HL-60/S4 (cell line): ENCODE measurements around the gene UROS.

Experiments
- in situ Hi-C: fragments of 300-500 bp; cut with MboI; formaldehyde crosslinking; loops from 2 replicates; pipeline ENCODE4 v1.14.3; 2022; ENCODE audit warnings: low sequenced_read_pairs

Gene UROS

DNA sequence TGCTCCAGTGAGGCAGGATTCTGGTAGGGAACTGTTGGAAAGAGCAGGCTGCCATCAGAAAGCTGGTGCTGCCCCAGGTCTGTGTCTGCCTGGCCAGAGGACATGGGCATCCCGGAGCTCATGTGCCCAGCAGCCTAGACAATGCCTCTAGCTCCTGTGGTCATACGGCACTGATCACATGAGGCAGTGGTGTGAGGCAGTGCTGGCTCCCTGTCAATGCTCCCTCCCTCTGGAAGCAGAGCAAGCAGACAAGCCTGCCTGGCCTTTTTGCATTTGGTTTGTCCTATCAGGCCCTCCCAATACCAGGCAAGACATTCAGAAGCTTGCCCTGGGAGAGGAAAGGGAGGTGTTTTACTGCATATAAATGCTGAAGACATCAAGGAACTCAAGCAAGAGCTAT lies 27.9 kb downstream of the UROS start:
- in situ Hi-C loops, result no loop called here

DNA sequence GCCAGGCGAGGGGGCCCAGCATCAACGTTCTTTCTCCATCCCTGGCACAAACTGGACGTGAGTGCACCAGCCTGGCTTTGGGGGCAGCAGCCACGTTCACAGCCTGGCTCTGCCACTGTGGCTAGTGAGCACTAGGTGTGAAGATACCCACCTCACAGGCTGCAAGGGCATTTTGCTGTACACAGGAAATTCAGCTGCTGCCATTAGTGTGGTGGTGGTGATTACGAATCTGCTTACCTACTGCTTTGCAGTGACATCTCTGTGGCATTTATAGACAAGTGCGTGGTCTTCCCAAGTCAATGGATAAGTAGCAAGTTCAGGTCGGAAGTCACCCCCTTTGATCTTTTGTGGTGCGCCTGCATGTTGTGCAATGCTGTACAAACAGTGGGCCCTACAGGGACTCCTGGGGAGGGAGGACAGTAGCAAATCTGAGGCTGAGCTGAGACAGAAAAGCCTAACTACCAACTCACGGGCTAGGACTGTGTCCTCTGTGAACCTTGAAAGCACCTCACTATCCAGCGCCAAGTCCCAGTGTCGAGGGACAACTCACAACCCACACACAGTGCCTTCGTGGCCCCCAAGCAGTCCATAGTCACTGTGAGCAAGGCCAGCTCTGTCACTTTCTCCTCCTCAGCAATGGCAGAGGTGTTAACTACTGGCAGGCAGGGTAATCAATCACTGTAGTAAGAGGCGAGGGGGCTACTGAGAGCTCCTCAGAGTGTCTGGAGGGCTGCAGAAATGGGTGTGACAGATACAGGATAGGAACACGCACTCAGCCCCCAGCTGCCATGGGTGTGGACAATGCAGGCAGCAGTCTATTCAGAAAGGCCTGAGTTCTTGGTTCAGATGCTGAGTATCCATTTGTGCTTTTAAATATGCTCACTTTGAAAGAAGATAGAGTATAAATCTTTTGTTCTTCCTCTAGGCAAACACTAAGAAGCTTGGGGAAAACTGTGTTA lies 30.4 kb downstream of the UROS start:
- in situ Hi-C loops, result no loop called here

DNA sequence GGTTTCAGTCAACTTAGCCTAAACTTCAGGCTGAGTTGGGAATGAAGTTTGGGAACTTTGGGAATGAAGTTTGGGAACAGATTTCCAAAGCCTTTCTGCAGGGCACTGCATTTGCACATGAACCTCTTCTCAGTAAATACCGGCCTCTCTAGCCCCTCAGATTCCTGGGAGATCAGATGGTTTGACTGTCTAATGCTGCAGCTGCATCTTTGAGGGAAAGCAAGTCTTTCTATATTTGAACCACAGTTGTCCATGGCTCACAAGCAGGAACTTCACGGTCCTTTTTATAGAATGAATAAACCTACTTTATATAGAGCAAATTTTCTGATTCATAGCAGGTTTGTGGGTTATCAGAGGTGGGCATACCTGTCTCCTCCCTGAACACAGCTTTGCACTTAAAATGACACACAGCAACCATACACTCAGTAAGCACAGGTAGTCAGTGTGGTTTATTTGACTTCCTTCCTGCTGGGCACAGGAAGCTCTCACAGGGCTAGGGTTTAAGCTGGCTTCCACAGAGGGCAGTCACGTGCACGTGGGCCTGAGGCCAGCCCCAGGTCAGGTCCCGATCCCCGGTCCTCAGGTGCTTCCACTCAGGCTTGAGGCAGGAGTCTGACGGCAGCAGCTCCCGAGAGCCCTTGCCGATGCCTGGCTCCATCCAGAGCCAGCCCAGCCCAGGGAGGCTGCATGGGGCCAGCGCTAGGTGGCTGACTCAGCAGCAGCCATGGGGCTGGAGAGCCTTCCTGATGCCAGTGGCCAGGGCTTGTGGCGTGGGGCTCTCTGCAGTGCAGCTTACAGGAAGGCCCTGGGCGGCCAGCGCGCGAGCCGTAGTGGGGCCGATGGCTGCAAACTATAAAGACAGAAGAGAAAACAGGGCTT lies 34.7 kb downstream of the UROS start:
- in situ Hi-C loops, result no loop called here

DNA sequence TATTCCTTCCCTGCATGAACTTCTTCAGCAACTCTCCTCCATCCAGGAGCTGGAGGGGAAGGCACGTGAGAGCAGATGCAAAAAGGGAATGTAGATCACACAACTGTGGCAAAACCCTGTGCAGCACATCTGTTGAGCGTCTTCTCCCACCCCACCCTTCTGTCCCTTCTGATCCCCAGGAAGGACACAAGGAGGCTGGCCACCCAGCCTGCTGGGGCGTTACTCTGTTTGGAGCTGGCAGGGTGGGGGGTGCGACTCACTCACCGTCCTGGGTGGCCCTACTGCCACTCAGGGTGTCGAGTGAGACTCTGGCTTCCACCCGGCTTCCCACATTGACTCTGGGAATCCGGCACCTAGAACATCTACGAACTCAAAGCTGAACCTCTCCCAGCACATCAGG lies 37.3 kb downstream of the UROS start:
- in situ Hi-C loops, result no loop called here

DNA sequence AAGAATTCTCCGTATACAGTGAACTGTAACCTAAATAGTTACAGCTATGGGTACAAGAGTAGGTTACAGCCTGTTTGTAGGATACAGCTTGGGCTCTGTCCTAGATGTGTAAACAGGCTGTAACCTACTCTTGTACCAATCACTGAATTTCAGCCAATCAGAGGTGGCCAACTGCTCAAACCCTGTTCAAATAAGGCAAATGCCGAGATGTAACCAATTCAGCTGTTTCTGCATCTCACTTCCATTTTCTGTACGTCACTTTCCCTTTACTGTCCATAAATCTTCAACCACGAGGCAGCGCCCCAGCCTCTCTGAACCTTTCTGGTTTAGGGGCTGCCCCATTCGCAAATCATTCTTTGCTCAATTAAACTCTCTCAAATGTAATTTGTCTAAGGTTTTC lies 39.1 kb downstream of the UROS start:
- in situ Hi-C loops, result no loop called here

DNA sequence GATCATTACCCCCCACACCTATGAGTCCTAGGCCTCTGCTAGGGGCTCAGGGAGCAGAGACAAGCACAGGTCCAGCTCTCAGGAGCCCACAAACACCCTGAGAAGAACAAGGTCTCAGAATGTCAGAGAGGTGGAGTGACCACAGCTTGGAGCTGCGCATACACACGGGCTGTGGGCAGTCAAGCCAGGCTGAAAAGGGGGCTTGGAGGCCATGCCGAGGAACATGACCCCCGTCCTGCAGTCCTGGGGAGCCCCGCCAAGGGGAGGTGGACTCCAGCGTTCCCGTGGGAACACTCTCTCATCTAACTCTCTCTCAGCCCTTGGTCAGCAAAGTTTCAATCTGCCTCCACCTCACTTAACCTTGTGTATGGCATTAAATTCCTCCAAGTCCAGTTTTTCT lies 39.6 kb downstream of the UROS start:
- in situ Hi-C loops, result no loop called here

DNA sequence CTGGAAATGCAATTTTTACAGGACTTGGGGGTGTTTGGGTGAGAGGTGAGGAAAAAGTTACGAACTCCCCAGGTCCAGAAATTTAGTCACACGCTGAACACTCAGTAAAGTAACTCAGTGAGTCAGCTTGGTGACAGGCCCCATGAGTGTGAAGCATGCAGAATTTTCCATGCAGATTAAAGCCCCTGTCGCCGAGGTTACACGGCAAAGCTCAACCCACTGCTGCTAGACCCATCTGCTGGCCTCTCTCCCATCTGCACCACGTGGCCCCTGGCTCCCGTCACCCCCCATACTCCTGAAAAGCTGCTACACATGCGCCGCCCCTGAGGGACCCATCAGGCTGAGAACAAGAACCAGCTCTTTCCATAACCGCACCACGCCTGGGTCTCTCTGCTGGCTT lies 40.4 kb downstream of the UROS start:
- in situ Hi-C loops, result no loop called here

DNA sequence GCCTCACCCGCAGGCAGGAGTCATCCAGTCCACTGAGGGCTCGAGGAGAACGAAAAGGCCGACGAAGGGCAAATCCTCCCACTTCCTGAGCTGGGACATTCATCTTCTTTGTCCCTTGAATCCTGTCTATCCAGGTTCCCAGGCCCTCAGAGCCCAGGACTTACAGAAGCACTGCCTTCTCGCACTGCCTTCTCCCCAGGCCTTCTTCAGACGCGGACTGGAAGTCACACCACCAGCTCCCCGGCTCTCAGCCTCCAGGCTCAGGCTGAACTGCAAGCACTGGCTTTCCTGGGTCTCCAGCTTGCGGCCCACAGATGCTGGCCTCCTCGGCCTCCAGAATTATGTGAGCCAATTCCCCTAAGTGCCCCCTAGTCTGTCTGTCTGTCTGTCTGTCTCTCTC lies 41.0 kb downstream of the UROS start:
- in situ Hi-C loops, result no loop called here

DNA sequence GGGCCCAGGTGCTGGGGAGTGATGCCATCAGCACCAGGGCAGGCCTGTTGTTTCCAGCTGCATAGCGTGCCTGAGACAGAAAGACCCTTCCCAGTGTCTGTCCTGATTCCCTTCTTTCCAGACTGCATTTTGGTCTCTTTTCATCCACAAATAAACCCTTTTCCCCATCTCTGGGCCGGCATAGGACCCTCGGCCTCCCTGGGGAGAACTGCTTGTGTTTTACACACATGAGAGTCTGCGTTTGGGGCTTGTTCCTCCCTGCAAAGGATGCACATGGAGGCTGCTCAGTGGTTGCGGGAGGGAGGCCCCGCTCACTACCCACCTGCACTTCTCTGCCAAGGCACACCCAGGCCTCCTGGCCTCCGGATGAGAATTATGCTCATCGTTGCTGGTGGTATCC lies 41.7 kb downstream of the UROS start:
- in situ Hi-C loops, result no loop called here

DNA sequence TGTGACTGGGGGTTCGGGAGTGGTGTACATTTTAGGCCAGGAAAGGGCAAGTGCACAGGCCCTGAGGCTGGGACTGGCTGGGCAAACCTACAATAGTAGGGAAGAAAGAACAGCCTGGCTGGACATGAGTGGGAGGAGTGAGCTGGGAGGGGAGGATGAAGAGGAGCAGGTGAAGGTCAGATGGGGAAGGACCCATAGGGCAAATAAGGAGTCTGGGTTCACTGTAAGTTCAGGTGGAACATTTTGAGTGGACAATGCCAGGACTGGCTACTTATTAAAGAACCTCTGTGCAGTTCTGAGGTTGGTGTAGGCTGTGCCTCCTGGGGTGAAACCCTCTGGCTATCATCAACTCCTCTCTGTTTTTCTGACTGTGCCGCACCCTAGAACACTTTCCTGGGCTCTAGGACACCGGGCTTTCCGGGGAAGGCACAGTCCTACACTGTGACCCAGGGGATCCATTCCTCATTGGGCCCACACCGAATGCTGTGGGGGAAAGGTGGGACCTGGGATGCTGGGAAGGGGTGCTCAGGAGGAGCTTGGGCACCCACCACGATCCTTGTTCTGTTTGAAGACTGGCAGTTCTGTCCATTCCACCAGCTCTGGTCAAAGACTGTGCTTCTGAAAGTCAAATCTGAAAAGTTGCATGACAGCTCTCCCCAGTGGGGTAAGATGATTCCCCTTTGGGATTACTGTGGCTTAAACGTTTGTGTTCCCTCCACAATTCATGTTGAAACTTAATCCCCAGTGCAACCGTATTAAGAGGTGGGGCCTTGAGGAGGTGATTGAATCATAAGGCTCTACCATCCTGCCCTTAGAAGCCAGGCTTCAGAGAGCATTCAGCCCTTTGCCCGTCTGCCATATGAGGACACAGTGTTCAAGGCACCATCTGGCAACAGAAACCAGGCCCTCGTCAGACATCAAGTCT lies 43.4 kb downstream of the UROS start:
- in situ Hi-C loops, result no loop called here

DNA sequence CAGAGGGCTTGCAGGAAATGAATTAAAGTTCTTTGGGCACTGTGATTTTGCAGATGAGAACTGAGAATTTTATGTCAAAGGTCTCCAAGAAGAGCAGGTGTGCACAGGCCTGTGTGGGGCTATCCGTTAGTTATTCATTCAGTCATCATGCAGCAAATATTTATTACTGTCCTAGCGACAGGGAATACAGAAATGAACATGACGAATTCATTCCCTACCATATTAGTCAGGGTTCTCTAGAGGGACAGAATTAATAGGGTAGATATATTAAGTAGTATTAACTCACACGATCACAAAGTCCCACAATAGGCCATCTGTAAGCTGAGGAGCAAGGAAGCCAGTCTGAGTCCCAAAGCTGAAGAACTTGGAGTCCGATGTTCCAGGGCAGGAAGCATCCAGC lies 44.5 kb downstream of the UROS start:
- in situ Hi-C loops, result no loop called here

DNA sequence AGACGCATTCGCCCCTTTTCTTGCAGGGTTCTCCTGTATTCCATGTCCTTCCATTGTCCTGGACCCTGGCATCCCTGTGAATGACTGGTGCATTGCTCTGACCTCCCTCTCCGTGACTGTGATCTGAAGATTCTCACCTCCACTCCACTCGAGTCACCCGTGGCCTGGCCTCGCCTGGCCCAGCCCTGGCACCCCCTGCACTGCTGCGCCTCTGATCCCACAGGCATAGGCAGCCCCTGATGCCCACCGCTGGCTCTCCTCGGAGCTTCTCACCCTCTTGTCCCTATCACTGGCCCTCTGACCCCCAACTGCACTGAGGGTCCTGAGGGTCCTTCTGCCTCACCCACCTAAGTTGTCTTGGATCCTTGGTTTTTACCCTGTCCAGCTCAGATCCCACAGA lies 45.3 kb downstream of the UROS start:
- in situ Hi-C loops, result no loop called here

DNA sequence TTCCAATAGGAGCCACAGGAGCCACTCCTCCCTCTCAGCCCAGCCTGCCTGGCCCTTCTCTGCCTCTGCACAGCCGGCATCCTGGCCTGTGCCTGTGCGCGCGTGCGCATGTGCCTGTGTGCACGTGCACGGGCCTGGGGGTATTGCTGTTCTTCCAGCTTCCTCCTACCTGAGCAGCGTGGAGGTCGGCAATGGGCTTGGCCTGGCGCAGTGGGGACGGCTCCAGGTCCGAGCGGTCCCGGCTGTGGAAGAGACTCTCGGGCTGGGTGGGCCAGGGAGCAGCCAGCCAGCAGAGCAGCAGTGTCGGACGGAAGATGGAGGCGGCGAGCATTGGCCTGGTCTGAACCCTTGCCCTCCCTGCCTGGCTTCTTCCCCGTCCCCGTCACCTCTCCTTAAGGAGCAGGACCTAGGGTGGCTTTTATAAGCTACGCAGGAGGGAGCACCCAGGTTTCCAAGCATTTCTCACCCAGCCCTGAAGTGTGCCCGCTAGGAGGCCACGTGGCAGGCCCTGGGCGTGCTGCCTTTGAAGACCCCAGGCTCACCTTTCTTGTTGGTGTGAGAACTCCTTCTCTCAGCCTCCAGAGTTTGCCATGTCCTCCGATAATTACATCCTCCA lies 47.5 kb downstream of the UROS start, which contains the start of gene MMP21:
MMP21 (minus strand) TSS at position 331 of the 616 bp plus-strand sequence; CDS start at position 331, 0 bp downstream.
- in situ Hi-C loops, result no loop called here

DNA sequence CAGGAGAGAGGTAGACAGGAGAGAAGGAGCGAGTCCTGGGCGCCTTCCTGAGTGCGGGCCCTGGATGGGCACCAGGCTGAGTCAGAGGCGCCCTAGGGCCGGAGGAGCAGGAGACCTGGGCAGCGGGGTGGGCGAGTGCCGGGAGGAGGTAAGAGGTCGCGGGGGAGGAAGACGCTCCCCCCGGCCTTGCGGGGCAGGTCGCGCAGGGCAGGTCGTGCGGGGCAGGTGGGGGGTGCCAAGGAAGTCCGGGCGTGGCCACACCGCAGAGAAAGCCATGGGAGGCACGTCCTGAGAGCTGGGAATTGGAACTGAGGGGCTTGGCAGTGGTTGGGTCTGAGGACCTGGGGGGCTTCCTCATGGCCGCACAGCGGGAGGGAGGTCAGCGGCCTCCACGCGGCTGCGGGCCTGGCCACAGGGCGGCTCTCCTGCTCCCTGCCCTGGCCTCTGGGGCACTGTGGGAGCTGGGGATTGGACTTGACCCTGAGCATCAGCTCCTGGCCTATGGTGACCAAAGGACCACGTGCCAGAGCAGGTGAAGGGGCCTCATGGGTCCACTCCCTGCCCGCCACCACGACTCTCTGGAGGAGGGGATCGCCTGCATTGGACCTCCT lies 48.4 kb downstream of the UROS start:
- in situ Hi-C loops, result no loop called here

DNA sequence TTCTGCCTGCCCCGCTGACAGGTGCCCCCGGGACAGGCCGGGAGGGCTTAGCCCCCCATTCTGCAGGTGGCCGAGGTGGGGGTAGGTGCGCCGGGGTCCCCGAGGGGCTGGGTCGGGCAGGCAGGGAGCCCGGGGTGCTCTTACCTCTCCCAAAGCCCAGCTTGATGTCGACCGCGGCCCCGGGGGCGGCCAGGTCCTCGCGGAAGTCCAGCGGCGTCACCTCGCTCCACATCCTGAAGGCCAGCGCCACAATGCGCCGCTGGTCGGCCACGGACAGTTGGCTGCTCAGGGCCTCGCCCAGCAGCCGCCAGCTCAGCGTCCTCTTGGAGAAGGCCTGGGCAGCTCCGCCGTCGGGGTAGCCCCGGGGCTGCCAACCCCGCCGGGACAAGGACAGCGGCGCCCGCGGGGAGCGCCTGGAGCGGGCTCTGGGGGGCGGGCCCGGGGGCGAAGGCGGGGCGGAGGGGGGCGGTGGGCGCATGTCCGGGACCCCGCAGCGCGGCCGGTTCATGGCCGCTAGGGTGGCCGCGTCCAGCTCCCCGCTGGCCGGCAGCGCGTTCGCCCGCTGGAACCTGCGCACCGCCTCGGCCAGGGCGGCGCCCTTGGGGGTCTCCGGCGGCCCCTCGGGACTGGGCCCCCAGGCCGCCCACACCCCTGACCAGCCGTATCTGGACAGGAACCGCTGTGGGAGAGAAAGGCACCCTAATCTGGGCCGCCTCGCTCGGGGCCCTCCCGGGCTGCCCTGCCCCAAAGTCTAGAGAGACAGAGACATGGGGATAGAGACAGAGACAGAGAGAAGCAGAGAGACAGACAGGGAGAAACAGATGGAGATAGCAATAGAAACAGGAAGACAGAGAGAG lies 49.1 kb downstream of the UROS start:
- in situ Hi-C loops, result no loop called here

DNA sequence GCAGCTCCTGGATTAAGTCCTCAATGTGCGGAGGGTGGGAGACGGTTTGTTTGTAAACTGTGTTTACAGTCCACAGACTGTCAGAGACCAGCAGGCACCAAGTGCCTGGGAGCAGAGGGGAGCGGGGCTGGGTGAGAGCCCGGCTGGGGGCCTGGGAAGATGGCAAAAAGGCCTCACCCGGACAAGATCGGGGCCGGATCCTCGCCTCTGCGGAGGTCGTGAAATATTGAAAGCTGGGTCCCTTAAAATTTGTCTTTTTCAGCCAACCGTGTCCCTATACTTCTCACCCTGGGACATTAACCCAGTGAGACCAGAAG lies 50.2 kb downstream of the UROS start:
- in situ Hi-C loops, result no loop called here

DNA sequence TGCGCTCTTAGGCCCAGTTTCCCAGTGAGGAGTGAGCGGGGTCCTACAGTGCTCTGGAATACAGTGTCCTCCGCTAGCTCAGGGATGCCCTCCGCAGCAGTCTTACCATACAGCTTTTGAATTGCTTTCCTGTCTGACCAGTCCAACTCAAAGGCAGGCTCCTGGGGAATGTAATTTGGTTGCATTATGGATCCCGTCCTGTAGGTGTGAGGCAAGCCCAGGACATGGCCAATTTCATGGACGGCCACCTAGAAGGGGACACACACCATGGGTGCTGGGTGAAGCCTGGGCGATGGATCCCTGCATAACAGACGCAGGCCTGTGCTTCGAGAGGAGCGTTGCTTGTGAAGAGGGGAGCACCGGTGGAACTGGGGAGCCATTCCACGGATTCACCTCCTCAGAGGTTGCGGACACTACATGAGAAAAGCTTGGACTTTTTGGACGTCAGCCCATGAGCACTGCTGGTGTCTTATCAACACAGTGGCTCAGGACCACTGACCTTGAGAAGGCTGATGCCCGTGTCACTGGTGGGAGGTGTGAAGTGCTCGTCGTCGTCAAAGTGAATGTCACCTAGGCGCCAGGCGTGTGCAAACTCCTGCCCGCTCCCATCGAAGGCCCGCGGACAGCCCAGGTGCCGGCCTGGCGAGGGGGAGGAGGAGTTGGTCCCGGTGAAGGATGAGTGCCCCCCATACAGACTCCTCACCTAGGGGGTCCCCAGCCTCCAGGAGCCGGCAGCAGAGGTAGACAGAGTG lies 50.8 kb downstream of the UROS start:
- in situ Hi-C loops, result no loop called here

DNA sequence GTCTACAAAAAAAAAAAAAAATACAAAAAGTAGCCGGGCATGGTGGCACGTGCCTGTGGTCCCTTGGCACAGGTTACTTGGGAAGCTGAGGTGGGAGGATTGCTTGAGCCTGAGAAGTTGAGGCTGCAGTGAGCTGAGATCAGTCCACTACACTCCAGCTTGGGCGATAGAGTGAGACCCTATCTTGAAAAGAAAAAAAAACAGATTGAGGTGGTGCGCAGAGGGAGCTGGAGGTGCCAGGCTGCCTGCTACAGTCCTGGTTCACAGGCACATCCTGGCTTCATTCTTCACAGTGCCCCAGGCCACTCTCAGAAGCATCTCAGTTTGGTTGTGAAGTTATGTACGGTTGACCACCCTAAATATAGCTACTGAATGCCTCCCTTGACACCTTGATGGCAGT lies 52.2 kb downstream of the UROS start:
- in situ Hi-C loops, result no loop called here
